H1 (cell line): ENCODE measurements around the gene ORMDL3.

Experiments
- POLR2A ChIP-seq, 2 experiments: IDR thresholded peaks; 1 replicate in 1 of 2; 2 replicates in 1 of 2; pipeline ENCODE4 v1.6.1; 2011; ENCODE audit warnings: low read depth in 2 of 2, low read length in 2 of 2, mild to moderate bottlenecking in 2 of 2; ENCODE audit errors: control extremely low read depth in 1 of 2
- SP1 ChIP-seq: IDR thresholded peaks from 2 replicates; pipeline ENCODE4 v1.6.1; 2011; ENCODE audit warnings: low read depth, low read length
- TF ChIP-seq, protein P1 (sequence below), 3 experiments: IDR thresholded peaks; 1 replicate in 2 of 3; 2 replicates in 1 of 3; pipeline versions ENCODE4 v1.5.1 to v1.6.1; 2011; ENCODE audit warnings: low read length in 3 of 3, mild to moderate bottlenecking in 3 of 3, inconsistent platforms in 2 of 3, low read depth in 1 of 3, moderate library complexity in 1 of 3; ENCODE audit not compliant: insufficient read depth in 1 of 3; ENCODE audit errors: control extremely low read depth in 1 of 3
- TF ChIP-seq, protein P2 (sequence below): IDR thresholded peaks from 2 replicates; pipeline ENCODE4 v1.6.1; 2012; ENCODE audit warnings: inconsistent platforms

DNA sequence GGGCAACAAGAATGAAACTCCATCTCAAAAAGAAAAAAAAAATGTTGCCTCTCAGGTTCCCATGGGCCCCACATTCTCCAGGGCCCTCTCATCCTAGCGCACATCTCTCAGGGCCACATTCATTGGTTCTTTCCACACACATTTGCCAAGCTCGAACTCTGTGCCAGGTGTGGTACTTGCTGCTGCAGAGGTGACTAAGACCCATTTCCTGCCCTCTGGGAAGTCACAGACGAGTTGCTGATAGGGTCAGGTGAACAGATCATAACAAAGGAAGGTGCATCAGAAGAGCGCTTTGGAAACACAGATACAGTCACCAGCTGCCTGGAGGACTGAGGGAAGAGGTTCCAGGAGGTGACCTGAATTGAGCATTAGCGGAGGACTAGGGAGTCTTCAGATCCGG, 36.4 kb upstream of the ORMDL3 start:
- TF ChIP-seq, protein P1, sequence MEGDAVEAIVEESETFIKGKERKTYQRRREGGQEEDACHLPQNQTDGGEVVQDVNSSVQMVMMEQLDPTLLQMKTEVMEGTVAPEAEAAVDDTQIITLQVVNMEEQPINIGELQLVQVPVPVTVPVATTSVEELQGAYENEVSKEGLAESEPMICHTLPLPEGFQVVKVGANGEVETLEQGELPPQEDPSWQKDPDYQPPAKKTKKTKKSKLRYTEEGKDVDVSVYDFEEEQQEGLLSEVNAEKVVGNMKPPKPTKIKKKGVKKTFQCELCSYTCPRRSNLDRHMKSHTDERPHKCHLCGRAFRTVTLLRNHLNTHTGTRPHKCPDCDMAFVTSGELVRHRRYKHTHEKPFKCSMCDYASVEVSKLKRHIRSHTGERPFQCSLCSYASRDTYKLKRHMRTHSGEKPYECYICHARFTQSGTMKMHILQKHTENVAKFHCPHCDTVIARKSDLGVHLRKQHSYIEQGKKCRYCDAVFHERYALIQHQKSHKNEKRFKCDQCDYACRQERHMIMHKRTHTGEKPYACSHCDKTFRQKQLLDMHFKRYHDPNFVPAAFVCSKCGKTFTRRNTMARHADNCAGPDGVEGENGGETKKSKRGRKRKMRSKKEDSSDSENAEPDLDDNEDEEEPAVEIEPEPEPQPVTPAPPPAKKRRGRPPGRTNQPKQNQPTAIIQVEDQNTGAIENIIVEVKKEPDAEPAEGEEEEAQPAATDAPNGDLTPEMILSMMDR (IDR thresholded peaks at IDR 0.05; ENCODE audit: control extremely low read depth in 1 of 3, insufficient read depth in 1 of 3, low read depth in 1 of 3, low read length in 3 of 3) = no peak
- TF ChIP-seq POLR2A (IDR thresholded peaks at IDR 0.05; ENCODE audit: control extremely low read depth in 1 of 2, low read depth in 2 of 2, low read length in 2 of 2) (no peak), SP1 (no peak)
- TF ChIP-seq, protein P2, sequence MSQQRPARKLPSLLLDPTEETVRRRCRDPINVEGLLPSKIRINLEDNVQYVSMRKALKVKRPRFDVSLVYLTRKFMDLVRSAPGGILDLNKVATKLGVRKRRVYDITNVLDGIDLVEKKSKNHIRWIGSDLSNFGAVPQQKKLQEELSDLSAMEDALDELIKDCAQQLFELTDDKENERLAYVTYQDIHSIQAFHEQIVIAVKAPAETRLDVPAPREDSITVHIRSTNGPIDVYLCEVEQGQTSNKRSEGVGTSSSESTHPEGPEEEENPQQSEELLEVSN = no peak
